ENCODE results near the gene SLC24A3.

SLC24A3 gene

DNA sequence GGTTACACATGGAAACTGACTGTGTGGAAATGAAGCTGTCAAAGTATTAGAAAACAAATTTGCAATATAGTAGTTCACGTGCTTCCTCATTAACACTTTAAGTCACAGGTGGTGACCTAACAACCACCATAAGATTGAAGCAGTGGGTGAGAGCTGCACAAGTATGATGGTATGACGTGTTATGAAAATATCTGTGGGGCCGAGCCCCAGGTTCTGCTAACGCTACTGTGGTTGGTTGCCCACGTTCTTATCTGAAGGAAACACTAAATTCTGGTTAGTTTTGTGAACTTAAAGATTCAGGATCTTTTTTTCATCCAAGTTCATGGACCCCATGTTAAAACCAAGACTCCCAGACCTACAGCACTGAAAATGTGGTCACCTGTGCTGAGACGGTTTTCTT is 302.6 kb downstream of the SLC24A3 start:
- DNase-seq = no peak

DNA sequence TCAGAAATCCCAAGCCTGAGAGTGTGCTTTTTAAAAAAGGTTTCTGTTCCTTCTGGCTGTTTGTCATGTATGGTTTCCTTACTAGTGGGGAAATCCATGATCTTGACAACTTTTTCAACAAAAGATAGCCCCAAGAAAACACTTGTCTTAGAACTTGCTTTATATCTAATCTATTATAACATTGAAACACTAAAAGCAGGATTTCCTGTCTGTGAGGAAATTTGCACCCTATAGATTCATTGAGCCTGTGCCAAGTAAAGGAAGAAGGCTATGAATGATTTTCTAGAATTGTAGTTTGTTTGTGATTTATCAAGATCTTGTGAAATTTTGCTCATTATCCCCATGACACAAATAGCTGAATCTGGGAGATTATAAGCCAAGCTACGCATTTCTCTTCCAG is 307.0 kb downstream of the SLC24A3 start:
- no peak for DNase-seq

DNA sequence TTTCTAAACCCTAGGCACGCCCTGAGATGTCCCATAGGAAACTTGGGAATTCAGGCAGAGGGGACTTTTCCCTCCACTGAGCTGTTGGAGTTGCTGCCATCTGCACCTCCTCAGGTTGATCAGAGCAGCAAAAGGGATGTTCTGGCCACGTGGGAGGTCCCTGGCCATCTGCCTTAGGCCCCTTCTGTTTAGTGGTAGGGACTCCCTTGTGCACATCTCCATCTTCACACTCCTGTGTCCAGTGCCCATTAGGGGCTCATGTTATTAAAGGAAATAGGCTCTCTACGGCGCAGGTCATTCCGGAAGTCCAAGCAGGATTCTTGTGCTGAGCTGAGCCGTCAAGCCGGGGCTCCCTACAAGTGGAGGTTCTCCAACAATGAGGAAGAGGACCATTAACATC is 307.8 kb downstream of the SLC24A3 start:
- no peak for DNase-seq

DNA sequence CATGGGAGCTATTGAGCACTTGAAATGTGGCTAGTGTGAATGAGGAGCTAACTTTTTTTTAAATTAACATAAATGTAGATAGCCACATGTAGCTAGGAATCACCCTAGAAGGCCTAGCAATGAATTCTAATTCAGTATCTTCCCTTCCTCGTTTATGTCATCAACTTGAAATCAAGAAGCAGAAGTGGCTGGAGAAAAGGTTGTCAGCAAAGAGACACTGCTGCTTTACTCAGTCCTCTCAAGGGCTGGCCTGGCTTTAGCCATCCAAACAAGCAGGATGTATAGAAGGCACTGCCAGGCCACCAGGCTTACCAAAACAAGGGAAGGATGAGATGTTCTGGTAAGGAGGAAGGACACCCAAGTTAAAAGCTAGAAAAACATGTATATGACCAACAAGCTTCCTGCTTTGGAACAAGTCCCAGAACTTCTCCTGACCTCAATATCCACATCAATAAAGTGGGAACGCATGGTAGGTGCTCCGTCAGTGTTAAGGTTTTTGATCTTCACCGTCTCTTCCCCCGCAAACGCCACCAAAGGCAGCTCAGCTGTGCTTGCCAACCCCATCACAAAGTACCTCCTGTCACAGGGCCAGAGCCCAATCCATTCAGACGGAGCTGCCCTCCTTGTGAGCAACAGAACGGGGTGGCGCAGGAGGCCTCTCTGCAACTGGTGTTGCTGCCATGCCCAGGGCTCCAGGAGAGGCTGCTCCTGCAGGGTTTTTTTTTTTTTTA is 309.8 kb downstream of the SLC24A3 start:
- DNase-seq = no peak

GRCh38 chr20:19522836-19523590 is 310.6 kb downstream of the SLC24A3 start:
- no peak for DNase-seq

GRCh38 chr20:19524691-19525090 is 312.2 kb downstream of the SLC24A3 start:
- no peak for DNase-seq

DNA sequence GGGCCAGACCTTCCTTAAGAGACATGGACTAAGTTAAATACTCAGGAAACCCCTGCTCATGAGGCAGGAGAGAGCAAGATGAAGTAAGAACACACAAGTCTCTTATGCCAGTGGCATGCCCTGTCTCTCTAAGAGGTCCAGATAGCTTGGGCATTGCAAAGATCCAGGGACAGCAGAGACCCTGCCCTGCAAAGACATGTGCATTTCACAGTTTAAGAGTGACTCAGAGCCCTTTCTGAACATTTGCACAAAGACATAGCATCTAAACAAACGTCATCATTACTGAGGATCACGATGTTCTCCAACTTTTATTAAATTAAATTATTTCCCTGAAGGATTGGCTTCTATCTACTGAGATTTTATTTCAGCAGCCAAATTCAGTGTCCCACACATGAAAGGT is 315.1 kb downstream of the SLC24A3 start:
- DNase-seq = no peak

- no peak for DNase-seq
Observed at GRCh38 chr20:19528286-19529030, 316.0 kb downstream of the SLC24A3 start.

DNA sequence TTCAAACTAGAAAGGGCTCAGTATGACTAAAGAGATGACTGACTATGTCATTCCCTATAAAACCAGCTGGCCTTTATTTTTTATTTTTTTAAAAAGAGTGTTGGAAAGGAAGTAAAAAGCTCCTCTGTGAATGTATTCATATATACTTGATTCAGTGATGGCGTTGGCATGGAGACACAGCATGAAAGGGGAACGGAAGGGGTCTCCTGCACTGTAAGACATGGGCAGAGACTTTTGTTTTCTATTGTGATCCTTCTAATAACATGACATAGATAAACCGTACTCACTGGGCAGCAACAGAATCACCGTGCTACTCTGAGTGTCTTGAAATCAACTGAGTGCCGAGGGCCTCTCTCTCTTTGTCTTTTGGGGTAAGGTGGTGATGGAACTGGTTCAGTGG is 317.6 kb downstream of the SLC24A3 start:
- DNase-seq = no peak

DNA sequence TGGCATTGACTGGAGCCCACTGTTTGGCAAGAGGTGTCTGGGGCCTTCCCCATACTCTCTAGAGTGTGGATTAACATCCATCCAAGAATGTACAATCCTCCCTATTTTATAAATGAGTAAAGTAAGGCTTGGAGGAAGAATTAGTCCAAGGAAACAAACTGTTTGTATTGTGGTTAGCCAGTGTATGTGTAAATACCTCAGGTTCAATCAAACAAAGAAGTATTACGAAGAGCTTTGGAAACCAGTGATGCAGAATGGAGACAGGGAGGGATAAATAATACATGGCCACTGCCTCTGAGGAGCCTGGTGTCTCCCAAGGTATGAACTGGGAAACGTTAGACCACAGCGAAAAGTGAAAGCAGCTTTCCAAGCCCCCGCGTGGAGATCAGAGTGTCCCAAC is 319.0 kb downstream of the SLC24A3 start:
- DNase-seq = no peak

DNA sequence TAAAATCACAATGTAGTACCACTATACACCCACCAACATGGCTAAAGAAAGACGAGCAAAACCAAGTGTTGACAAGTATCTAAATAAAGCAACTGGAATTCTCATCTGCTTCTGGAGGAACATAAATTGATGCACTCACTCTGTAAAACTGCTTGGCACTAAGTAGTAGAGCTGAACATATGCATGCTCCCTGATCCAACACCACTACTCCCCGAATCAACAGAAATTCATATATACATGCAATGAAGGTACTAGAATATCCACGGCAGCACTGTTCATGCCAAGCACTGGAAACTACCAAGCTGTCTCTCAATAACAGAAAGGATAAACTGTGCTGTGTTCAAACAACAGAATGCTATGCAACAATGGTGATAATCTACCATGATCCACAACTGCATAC is 326.1 kb downstream of the SLC24A3 start:
- no peak for DNase-seq

GRCh38 chr20:19539191-19539590 is 326.7 kb downstream of the SLC24A3 start:
- no peak for DNase-seq

DNA sequence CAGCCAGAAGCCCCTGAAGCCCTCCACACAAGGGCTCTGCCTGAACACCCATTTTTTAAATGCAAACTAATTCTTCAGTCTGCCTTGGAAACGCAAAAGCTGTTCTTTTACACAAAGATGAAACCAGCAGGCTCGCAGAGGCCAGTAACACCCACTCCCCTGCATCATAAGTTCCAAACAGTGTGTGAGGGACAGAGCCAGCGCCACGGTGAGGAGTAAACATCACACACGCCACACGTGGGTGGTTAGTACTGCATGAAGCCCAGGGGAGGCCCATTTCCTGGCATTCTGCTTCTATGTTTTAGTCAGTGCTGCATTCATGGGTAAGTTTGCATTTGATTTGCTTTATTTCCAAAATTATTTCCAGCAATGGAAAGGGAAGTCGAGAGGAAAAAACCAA is 327.9 kb downstream of the SLC24A3 start:
- no peak for DNase-seq

DNA sequence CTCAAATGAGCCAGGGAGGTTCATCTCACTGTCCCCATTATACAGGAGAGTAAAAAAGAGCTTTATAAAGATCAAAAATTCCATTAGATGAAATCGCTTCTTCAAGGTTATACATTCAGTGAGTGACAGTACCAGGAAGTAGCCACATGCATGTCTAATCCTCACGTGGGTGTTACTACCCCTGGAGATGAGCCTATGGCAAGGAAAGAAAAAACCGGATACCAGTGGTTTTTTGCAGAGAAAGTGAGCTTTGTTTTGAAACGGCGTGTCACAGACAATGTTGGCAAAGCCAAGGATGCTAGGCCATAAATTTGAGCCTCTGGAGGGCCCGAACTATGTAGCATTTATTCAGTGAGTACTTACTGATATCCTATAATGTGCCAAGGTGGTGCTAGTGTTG is 330.7 kb downstream of the SLC24A3 start:
- DNase-seq = no peak

DNA sequence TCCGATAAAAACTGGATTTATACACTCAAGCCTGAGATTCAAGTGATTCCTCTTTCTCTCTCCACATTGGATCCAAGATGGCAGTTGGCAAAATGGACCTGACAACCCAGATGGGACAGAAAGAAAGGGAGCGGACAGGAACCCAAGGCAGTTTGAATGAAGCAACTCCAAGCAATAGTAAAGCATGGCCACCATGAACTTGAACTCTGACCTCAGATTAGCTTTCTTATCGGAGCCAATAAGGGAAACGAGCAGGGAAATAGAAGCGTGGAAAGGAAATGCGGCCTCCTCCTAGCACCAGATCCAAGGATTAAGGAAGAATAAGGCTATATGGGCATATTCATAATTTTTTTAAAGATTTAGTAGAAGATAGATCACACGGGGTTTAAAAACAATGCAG is 332.2 kb downstream of the SLC24A3 start:
- DNase-seq = no peak

- no peak for DNase-seq
Observed at GRCh38 chr20:19546648-19547047, 334.2 kb downstream of the SLC24A3 start.

- no peak for DNase-seq
Observed at GRCh38 chr20:19547547-19547946, 335.1 kb downstream of the SLC24A3 start.

DNA sequence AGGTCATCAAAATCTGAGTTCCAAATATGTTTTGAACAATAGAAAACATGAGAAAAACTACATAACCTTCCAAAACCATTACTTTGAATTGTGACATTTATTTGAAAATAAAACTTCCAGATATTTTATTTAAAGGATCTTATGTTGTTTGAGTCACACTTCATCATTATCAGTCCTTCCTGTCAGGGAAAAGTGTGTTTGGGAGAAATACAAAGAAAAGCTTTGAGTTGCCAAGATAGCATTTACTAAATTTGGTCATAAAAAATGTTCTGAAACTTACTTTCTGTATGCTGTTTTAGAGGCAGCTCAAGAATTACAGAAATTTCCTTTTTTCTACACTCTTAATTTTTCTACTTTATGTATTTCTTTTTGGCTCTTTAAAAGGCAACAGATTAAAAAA is 337.5 kb downstream of the SLC24A3 start:
- no peak for DNase-seq

DNA sequence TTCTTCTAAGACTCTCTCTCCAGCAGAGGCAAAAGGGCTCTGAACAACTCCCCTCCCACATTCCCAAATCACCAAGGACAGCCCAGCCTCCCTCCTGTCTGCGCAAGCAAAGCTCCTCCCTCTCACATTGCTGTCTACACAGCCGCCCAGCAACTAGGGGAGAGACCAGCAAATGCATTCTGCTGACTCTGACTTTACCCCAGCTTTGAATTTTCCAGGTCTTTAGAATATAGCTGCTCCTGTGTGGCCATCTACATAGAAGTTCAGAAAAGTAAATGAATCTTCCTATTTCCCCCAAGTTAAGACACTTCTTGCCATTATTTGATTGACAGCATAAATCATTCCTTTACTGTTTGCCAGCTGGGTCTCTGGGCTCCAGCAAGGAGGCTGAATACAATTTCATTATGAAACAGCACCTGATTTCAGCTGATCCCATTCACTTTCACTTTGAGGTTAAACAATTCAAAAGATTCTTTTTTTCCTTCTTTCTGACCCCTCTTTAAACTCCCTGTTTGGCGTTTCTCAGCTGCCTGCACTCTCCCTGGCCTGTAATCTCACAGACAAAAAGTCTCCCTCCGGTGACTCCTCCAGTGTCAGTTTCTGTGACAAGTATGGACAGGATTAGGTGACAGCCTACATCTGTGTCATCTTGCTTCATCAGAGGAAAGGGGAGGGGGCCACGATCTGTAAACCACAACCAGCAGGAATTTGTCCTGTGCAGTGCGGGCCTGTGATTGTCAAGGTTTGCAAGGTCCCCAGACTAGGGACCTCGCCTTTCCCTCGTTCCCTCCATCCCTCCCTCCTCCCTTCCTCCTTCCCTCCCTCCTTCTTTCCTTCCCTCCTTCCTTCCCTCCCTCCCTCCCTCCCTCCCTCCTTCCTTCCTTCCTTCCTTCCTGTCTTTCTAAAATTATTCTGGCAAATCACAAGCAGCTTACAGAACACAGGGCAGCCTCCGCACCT is 340.1 kb downstream of the SLC24A3 start:
- DNase-seq = no peak

DNA sequence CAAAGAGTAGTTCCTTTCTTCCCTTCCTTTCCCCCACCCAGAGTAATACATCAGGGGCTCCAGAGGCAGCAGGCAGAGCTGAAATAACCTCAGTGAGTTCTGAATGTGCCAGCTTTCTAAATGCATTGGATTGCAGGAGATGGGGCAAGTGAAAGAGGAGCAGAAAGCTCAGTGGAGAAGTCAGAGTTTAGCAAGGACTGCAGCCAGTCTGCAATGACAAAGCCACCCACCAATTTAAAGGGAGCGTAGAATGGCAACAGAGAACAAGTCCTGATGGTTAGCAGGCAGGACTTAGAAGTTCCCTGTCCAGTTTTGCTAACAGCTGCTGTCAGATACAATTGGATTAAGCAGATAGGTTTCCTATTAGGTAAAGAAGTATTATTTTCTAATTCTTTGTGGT is 342.2 kb downstream of the SLC24A3 start:
- no peak for DNase-seq

DNA sequence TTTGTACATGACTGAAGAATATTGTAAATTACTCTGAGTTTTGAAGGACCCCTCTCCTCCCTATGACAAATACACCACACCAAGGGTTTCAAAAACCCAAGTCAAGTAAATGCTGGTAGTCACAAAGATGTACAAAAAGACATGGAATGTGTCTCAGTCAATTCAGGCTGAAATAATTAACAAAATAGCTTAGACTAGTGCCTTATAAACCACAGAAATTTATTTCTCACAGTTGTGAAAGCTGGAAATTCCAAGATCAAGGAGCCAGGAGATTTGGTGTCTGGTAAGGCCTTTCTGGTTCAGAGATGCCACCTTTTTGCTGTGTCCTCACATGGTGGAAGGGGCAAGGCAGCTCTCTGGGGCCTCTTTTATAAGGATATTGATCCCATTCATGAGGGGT is 343.3 kb downstream of the SLC24A3 start:
- no peak for DNase-seq

GRCh38 chr20:19557291-19557690 is 344.8 kb downstream of the SLC24A3 start:
- no peak for DNase-seq

All from T-helper 9 cell (primary cell).